Measurements from ENCODE around the gene C20orf144.

C20orf144 gene

DNA sequence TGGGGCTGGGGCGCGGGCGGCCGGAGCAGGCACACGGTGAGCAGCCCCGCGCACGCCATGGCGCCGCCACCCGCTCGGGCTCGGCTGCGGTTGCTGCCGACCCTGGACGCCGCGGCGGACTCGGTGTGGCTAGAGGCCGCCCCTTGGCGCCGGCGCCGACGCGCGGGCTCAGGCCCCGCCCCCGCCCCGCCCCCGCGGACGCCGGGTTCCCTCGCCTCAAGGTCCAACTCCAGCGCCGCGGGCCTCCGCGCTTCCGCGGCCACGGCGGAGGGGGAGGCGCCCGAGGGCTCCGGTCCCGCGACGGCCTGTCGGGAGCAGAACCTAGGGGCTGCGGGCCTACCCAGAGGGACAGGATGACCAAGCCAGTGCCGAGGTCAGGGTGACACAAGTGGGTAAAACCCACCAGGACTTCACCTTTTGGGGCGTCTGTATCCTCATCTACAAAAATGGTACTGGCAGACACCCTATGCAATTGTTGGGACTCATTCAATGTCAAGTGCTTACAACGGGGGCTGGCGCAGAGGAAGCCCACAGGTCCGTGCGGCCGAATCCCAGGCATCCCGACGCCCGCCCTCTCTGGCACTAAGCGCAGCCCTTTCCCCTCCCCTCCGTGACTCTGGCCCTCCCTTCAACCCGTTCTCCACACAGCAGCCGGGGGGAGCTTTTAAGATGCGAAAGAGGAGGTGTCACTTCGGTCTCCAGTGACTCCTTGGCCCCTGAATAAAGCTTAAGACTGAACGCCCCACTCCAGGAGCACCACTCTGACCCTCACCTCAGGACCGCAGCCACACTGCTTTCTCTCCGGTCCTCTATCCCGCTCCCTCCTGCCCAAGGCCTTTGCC, 12.4 kb downstream of the C20orf144 start, which contains the start of gene NECAB3:
Gene NECAB3, minus strand, starts transcription at position 135 of the 842 bp plus-strand sequence. Its CDS starts 76 bp downstream, at position 59.
- TF ChIP-seq, protein P1, sequence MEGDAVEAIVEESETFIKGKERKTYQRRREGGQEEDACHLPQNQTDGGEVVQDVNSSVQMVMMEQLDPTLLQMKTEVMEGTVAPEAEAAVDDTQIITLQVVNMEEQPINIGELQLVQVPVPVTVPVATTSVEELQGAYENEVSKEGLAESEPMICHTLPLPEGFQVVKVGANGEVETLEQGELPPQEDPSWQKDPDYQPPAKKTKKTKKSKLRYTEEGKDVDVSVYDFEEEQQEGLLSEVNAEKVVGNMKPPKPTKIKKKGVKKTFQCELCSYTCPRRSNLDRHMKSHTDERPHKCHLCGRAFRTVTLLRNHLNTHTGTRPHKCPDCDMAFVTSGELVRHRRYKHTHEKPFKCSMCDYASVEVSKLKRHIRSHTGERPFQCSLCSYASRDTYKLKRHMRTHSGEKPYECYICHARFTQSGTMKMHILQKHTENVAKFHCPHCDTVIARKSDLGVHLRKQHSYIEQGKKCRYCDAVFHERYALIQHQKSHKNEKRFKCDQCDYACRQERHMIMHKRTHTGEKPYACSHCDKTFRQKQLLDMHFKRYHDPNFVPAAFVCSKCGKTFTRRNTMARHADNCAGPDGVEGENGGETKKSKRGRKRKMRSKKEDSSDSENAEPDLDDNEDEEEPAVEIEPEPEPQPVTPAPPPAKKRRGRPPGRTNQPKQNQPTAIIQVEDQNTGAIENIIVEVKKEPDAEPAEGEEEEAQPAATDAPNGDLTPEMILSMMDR (conservative IDR thresholded peaks at IDR 0.05; ENCODE audit: low read depth, low read length): no peak
- DNase-seq (ENCODE audit: low read depth): peak; percentile 71
- peak within 1 kb of the TSS; percentile 72 for H3K4me3 ChIP-seq (ENCODE audit: low read depth, low read length)

DNA sequence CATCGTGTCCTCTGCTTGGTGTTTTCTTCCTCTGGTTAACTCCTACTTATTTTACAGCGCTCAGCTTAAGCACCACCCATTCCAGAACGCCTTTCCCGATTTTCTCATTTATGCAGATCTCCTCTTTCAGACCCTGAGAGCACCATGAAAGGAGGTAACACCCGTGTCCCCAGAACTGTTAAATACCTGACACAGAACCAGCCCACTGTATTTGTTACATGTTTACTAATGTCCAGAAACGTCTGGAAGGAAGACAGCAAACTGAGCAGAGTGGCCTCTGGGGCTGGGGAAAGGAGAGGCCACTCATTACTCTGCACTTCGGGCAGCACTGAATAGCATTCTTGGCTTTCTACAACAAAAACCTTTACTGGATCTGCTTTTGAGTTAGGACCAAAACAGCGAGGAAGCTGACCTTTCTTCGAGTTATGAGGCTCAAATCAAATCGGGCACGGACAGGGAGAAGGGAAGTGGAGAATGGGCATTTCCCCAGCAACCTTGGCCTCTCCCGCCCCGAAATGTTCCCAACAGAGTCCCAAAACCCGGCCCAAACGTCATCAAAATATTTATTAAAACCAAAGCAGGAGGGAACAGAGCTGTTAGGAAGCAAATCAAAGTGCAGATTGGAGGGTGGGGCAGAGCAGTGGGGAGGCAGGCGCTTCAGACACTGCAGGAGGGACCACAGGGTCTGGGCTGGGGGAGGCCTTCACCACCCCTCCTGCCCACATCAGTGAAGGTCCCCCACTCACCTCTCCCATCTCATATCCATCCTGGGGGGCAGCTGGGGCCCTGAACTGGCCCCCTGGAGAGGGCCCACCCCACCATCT, 13.2 kb downstream of the C20orf144 start:
- peak overlapping the region; percentile 72 for H3K4me3 ChIP-seq (ENCODE audit: low read depth, low read length)
- peak; percentile 51 for DNase-seq (ENCODE audit: low read depth)
- TF ChIP-seq, protein P1 (conservative IDR thresholded peaks at IDR 0.05; ENCODE audit: low read depth, low read length): no peak

DNA sequence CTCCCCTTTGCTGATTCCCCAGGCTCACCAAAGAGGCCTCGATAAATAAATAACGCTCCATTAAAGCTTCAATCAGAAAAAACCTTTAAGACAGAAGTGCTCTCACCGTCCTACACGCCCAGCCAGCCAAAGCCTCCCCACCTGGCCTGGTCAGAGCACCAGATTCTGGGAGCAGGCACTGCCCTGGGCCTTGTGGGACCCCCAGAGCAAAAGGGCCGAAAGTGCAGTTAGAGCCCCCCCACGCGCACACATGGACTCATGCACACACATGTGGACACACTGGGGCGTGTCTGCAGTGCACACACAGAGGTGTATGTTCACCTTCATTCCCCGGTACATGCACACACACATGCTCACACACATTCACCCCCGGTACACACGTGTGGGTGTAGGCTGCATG, 14.0 kb downstream of the C20orf144 start:
- TF ChIP-seq, protein P1 (conservative IDR thresholded peaks at IDR 0.05; ENCODE audit: low read depth, low read length): no peak

DNA sequence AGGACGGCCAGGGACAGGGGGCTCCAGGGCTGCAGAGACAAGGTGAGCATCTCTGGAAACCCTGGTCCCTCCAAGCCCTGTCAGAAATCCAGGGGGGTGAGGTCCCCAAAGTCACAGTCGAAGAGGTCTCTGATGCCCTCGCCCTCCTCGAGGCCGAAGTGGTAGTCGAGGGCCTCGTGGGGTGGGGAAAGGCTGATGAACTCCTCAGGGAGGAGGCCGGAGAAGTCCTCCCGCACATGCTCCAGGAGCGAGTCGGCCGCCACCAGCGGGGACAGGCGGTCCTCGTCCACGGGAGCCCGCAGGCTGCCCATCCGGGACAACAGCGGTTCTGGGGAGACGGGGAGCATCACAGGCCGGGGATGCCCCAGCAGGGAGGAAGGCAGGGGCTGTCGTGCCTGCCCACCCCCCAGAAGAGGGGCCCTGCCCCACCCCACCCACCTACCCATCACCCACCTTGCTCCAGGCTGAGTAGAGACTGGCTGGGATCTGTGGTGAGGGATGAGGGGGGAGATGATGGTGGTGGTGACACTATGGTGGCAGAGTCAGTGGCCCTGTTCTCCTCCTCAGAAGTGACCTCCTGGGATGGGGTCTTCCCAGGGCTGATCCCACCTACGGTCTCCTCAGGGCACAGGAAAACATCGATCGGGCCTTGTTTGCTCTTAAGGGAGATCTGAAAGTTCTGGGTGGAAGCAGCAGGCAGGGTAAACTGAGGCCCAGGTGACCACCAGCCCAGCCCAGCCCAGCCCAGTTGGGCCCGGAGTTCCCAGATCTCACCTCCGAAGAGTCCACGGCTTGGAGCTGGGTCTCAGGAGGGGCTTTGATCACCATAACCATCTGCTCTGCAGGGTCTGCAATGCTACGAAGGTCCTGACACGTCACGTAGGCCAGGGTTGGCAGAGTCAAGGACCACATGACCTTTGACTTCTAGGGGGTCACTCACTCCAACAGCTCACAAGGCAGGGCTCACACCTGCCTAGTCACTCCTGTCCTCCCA, 14.8 kb downstream of the C20orf144 start:
- no peak for DNase-seq (ENCODE audit: low read depth)
- TF ChIP-seq, protein P1 (conservative IDR thresholded peaks at IDR 0.05; ENCODE audit: low read depth, low read length): no peak

More for the DNA sequence above, 14.0 kb downstream of the C20orf144 start:
- H3K4me3 ChIP-seq (ENCODE audit: low read depth, low read length): no peak overlapping the region
- DNase-seq (ENCODE audit: low read depth): no peak

DNA sequence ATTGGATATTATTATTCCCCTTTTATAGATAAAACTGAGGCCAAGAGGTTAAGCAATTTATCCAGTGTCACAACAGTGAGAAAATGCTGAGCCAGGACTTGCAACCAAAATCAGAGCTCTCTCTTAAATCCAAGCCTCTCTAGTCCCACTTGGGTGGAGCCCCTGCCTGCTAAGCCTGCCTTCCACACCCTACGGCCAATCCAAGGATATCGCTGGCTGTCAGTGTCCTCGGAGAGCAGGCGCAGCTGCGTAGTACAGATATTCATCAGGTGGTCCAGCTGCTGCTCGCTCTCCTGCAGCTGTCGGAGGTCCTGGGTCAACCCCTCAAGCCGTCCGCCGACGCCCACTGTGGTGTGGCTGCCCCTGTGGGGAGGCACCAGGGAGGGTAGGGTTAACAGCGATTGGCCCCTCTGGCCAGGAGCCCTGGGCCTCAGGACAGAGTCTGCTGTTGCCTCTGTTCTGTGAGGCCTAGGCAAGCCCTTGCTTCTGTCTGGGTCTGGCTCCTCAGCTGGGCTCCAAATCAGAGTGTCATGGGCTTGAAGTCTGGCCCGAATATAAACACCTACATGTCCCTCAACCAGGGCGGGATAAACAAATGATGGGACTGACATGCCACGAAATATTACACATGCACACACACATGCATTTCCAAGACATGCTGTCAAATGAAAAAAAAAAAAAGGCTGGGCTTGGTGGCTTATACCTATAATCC, 16.0 kb downstream of the C20orf144 start:
- H3K4me3 ChIP-seq (ENCODE audit: low read depth, low read length): no peak overlapping the region
- DNase-seq (ENCODE audit: low read depth): no peak
- TF ChIP-seq, protein P1 (conservative IDR thresholded peaks at IDR 0.05; ENCODE audit: low read depth, low read length): no peak

More for the DNA sequence above, 14.8 kb downstream of the C20orf144 start:
- H3K4me3 ChIP-seq (ENCODE audit: low read depth, low read length): no peak overlapping the region
